SK-MEL-5 (cell line): ENCODE results near the gene NBEA. TPM values are rescaled to one million over a fixed set of nuclear protein-coding genes. Genes with fewer than 3 reads are reported as not detected.

ENCODE experiments used
- DNase-seq: peaks from one replicate; pipeline ENCODE4 v3.0.0-alpha.2; 2016; ENCODE audit warnings: low read depth, low spot score
- in situ Hi-C: cut with HindIII; loops from 2 replicates; pipeline ENCODE4 v1.10.0; 2016; ENCODE audit warnings: low sequenced_read_pairs, high pct_unique_total_duplicates, low pct_unique_long_range_greater_than_20kb
- total RNA-seq: library from RNA; depleted of rRNA; stranded (reverse); fragments of >200 nt; shearing (Covaris generic); gene quantifications from 2 replicates; pipeline ENCODE4 v1.2.3, GENCODE V29; 2014

Gene NBEA
- total RNA-seq, 1 experiment from 2014 or later: 7.8 TPM

DNA sequence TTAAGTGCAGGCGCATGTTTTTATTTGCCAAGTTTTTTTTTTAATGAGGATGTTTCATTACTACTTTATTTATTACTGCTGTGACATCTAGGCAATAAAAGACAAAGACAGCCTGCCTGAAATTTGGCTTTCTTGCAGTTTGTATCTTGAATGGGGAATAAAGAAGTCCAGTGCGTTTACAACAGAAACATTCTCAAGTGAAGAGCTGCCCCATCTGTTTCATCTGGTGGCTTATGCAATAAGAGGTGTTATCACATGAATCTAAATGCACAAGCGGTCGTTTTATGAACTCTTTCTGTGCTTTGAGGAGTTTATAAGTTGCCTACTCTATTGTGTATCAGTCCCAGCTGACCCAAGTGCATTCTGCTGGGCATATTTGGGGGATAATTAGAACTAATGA is 547.0 kb downstream of the NBEA start:
- DNase-seq: peak; percentile 14
- in situ Hi-C loops: no loop called here

DNA sequence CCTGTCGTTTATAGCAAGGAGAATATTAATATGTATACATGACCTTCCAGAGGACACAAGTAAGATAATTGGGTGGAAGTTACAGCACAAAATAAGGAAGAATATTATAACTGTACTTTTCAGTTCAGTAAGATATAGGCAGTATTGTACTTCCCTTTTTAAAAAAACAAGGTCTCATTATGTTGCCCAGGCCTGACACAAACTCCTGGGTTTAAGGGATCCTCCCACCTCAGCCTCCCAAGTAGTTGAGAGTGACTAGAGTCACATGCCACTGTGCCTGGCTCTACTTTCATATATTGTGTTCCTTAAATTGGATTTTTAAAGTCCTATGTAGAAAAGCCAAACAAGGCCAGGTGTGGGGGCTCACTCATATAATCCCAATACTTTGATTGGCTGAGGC is 553.9 kb downstream of the NBEA start:
- in situ Hi-C loops: no loop called here
- DNase-seq: no peak

DNA sequence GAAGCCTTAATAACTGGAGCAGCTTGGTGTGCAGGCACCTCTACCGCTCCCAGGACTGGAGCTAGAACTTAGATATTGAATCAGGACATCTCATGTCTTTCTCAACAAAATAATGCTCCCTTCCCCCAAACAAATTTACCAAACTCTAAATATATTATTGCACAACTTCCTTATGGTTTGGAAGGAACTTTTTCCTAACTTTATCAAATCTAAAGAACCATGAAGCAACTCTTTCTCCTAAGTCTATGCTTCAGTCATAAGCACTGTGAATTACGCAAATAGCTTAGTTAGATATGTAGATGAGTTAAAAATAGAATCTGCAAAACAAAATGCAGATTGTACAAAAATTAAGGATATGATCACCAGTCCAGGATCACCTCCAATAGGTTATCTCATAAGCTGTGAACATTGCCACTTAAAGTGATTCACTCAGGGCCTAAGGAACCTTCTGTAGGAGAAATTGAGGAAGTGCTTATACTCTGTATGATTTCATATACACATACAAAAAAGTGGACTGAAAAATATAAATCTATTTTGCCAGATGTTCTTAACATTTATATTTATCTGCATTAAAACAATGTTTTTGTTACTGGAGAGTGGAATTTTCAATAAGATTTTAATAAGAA is 554.8 kb downstream of the NBEA start:
- in situ Hi-C loops: no loop called here
- DNase-seq: no peak

DNA sequence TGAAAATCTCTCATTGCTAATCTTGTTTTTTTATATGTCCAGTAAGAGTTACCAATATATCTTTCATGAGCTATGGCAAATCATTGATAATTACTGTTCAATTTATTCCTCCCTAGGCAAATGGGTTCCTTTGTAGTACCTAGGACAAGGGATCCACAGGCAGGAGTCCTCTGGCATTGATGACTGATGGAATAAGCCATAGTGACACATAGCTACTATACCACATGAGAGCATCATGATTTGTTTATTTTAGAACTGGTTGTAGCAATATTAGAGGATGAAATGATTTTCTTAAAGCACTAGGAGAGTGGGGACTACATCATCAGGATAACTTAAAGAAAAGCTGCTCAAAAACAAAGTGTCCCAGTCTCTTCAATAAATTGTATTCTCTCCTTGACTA is 556.2 kb downstream of the NBEA start:
- DNase-seq: no peak

DNA sequence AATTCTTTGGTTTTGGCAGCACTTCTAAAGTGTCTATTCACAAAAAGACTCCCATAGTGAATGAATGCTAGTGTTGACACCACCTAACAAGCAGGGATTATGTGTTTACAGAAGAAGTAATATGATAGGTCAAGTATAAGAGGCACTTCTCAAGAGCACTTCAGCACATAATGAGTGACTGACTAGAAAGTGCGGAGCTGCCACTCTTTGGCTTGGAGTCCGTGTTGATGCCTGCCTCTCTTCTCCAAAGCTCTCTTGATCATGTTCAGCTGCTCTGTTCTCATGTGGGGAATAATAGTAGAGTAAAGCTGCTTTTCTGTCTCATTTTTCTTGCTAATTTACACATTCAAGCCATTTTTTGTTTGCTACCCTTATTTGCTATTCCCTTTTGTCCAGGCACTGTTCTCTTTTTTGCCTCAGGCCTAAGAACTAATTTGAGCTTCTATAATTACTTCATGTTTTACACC is 557.2 kb downstream of the NBEA start:
- in situ Hi-C loops: no loop called here
- no peak for DNase-seq

More for the DNA sequence above, 556.2 kb downstream of the NBEA start:
- in situ Hi-C loops: no loop called here

DNA sequence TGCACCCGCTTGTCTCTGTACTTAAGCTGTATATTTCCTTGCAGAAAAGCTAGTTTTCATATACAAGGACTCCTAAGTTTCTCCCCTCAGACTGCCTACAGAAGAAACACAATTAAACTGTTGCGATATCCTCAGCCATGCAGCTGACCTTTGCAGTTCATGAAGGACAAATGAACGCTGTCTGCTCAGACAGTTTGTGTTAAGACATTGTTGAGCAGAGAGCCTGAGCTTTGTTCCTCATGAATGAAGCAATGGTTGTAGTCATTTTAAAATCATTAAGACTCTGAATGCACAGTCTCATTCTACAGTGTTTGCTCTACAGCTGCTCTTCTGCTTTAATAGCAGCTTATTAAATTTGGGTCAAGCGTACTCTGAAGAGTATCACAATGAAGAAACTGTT is 557.6 kb downstream of the NBEA start:
- in situ Hi-C loops: loop anchor here (25.0 kb wide), 1 partner anchor 262 kb away; no protein-coding TSS in a partner anchor
- peak; percentile 78 for DNase-seq

DNA sequence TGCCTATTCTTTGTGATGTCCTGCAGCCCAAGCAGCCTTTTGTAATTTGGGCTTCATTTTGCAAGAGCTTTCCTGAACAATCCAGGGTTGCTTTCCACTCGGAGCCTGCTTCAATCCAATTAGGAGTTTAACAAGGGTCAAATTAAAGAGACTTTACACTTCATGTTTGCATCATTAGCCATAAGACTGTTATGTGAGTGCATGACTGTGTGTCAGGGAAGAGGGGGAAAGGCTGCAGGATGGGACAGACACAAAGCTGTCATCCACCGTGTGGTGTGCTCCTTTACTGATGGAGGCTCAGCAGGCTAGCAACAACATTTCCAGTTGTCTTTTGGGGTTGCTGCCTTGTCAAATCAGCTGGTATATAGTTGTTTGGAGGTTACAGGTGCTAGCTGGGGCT is 558.1 kb downstream of the NBEA start:
- no peak for DNase-seq
- in situ Hi-C loops: loop anchor here (25.0 kb wide), 1 partner anchor 263 kb away; no protein-coding TSS in a partner anchor

DNA sequence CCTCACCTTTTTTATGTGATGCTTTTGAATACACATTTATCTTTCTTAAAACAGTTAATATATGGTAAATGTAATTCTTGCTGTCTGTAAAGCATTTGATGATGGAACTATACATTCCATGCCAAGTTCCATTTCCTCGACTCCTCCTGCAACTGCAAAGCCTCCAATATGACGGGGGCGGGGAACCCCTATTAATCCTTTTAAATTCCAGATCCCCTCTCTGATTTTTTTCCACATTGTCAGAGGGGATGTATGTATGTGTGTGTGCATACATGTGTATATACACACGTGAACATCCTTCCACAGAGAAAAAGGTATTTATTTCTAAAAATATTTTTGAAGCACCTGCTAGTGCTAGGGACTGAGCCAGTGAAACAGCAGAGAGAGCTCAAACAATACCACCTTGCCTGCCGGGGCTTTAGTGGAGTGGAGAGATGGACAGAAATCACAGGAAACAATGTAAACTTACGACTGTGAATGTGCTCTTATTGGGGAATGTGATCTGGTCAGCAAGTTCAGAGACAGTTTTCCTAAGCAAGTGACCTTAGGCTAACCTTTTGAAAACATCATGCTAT is 559.7 kb downstream of the NBEA start:
- in situ Hi-C loops: loop anchor here (25.0 kb wide), 1 partner anchor 264 kb away; no protein-coding TSS in a partner anchor
- DNase-seq: no peak

DNA sequence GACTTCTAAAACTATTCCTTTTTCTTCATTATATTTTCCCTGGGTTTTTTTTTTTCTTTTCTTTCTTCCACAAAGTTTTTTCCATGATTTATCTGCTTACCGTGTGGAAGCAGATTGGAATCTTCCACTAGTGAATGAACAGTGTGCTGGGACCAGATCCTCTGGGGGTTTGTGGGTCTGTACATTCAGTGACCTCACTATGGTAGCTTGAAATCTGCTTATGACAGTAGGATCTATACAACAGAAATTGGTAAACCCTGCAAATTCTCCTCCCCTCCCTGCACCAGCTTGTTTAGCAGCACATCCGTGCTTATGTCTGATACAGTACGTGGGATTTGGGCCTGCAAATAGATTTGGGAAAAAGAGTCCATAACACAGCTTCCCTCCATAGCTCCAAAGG is 560.4 kb downstream of the NBEA start:
- no peak for DNase-seq
- in situ Hi-C loops: loop anchor here (25.0 kb wide), 1 partner anchor 265 kb away; no protein-coding TSS in a partner anchor

DNA sequence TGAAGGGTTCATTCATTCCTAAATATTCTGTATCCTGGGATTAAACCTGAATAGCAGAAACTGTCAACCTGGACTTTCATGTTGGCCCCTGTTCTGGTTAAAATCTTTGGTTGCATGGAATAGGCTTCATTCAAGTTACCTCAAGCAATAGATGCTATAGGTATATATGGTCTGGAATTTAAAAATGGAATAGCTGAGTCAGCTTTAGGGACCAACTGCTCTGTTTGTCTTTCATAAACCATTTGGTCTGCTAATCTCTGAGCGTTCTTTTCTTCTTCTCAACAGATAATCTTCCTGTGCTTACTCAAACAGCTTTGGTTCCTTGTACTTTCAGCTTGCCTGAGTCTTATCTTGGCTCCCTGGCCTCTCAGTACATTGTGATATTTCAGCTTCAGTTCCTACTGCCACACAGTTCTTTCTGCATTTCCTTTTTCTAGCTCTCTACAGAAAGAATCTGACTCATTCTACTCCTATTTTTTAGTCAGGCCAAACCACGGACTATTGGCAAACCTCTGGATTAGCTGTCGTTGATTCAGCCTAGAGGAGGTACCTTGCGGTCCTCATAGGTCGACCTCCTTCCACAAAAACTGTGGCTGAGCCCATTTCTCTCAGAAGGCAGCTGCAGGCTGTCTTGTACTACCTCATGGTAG is 570.3 kb downstream of the NBEA start:
- no peak for DNase-seq
- in situ Hi-C loops: loop anchor here (25.0 kb wide), 1 partner anchor 275 kb away; no protein-coding TSS in a partner anchor

DNA sequence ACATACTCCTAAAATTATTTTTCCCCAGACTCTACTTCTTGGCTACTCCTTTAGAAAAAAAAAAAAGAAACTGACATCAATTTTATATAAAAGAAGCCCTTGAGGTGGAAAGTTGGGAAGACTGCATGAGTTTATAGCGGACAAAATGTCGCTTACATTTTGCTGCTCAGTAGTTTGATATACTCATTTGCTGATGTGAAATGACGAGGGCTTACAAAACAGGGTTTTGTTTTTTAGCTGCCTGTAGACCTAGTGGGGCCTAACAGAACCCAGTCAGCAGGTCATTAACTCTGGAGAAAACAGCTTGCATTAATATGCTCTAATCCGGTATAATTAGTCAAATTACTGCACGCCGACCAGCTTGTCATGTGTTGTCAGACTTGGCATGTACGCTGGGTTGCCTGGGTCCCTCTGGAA is 572.0 kb downstream of the NBEA start:
- DNase-seq: no peak
- in situ Hi-C loops: loop anchor here (25.0 kb wide), 1 partner anchor 277 kb away; no protein-coding TSS in a partner anchor

DNA sequence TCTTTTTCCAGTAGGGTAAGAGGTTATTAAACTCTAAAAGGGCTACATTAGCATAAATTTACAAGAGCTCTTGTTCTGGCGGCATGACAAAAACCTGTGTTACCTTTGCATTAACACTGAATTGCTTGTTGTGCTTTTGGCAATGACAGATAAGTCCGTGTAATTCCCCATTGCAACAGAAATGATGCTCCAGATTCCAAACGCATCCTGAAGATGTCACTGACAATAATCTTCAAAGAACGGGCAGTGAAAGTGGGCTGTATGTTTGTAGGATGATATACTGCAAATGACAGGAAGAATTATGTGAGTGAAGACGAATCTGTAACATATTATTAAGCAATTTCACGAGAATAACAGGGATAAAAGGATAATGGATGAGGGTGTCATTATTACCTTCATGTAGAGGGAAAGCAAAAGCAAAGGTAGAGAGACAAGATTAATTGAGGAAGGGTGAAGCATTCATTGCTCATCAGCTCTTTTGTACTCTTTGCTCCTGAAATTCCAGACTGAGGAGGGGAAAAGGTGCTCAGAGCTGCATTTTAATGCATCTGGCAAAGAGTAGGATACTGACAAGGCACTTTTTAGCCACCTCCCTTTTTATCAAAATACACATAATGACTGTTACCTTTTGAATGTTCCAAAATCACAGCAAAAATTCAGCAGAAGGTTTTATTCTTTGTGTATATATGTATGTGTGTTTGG is 572.9 kb downstream of the NBEA start:
- in situ Hi-C loops: loop anchor here (25.0 kb wide), 1 partner anchor 278 kb away; no protein-coding TSS in a partner anchor
- no peak for DNase-seq

DNA sequence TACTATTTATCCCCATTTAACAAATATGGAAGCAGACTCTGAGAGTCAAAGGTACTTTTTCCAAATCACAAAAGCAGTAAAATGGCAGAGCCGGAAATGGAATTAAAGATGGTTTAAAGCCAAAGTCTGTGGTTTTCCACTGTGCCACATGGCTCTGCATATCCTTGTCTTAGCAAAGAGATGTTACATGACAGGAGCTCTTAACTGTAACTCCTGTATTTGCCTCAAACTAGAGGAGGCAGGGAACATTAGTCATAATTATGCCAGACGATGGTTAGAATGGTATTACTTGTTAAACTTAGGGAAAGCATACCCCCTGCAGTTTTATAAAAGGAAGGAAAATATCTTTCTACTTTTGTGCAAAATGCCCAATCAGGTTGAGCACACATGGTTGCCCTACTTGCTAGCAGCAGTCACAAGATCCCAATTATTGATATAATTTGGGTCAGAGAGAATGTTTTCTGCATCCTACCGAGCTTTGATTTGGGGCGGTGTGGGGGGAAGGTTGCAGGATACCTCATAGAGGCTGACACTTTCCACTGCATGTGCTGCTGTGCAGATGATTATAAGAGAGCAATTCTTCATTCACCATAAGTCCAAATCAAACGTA is 576.4 kb downstream of the NBEA start:
- DNase-seq: peak; percentile 8
- in situ Hi-C loops: loop anchor here (25.0 kb wide), 1 partner anchor 281 kb away; no protein-coding TSS in a partner anchor

DNA sequence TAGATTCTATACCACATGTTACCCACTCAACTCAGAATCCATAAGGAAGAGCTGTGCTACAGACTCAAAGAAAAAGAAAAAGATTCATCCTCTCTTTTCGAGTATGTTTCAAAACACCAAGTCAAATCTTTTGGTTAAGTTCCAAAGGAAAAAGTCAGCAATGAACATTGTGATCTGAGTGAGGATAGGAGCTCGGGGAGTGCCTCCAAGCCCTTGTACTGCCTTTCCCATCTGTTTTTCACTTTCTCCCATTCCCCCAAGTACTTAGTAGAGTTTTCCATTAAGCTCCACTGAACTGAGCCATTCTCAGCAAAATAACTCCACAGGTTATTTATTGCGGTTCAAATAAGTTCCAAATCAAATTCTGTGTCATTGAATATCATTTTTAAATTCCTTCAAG is 582.1 kb downstream of the NBEA start:
- in situ Hi-C loops: loop anchor here (25.0 kb wide), 1 partner anchor 287 kb away; no protein-coding TSS in a partner anchor
- no peak for DNase-seq

DNA sequence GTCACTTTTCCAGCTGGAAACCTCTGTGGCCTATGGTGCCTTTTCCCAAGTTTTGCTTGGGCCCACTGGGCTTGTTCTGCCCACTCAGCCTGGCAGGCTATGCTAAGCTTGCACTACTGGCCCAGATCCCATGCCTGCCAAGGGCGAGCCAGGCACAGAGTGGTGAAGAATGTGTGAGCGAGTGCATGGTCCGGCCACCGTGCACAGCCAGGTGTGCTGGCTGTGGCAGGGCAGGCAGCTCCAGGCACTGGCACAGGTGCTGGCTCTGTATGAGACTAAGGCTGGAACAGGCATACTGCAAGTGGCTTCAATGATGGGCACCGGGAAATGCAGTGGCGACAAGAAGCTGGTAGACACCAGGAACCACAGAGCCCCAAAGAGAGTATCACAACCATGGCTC is 584.5 kb downstream of the NBEA start:
- in situ Hi-C loops: no loop called here
- DNase-seq: no peak

DNA sequence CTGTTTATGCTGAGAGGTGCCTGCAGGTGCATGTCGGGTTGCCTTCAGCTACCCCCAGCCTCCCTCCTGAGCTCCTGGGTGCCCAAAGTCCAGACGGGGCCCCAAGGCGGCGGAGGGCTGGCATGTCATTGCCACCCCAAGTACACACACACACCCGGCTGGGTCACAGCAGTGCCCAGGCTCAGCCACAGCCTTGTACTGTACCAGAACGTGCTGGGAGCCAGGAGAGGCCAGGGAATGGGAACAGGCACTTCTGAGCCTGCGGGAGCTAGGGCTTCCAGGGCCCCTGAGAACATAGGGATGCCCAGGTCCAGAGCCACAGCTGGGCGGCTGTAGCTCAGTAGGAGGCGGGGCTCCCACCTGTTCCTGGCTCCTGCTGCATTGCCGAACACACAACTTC is 585.4 kb downstream of the NBEA start:
- DNase-seq: no peak
- in situ Hi-C loops: no loop called here

DNA sequence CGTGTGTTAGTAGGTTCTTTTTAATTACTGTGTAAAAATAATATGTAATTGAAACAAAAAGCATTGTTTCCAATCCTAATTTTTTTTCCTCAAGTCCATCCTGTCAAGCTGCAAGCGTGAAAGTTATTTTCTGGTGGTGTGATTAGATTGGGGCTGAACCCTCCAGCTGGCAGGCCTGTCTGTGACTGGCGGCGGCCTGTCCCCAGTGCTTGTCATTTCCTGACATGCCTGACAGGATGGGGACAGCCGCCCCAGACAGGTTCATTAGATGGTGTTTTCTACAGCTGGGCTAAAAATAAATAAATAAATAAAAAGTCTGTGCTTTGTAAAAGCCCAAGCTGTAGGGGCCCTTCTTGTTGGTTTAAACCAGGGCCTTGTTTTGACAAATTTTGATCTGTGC is 588.1 kb downstream of the NBEA start:
- in situ Hi-C loops: no loop called here
- no peak for DNase-seq

DNA sequence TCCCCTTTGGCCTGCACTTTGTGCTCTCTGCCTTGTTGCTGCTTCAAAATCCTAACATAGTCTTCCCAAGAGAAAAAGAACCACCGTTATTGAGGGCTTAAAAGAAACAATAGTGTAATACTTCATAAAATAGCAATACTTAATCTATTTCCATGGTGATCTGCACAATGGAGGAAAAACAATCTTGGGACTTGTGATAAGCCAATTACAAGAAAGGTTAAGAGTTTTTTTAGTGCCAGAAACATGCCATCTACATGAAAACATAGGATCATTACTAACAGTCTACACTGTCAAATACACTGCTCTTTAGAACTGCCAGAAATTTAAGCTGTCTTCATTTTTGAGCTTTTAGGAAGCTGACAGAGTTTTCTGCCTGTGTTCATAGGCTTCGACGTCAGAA is 588.5 kb downstream of the NBEA start:
- in situ Hi-C loops: no loop called here
- DNase-seq: no peak
